AML-193 (cell line): ENCODE results near the gene TUBB8.
"Not testable (repeated sequence)": the region's sequence is repeated elsewhere in the genome, so short reads cannot be mapped to it uniquely, and the experiment has no call there.

Source experiments
- DNase-seq, 2 experiments: peaks; one replicate each; lab custom pipeline; 2025; lab: John Stamatoyannopoulos, UW

The TUBB8 gene

GRCh38 chr10:48996-49395, at the start of gene TUBB8:
TUBB8 (minus strand) TSS chr10:49296; CDS start chr10:49238, 58 bp downstream.
- no peak for DNase-seq

- DNase-seq, result no peak
Observed at GRCh38 chr10:96466-96865, 47.4 kb upstream of the TUBB8 start.

- DNase-seq, result no peak
Observed at GRCh38 chr10:95356-96115, 46.4 kb upstream of the TUBB8 start.

DNA sequence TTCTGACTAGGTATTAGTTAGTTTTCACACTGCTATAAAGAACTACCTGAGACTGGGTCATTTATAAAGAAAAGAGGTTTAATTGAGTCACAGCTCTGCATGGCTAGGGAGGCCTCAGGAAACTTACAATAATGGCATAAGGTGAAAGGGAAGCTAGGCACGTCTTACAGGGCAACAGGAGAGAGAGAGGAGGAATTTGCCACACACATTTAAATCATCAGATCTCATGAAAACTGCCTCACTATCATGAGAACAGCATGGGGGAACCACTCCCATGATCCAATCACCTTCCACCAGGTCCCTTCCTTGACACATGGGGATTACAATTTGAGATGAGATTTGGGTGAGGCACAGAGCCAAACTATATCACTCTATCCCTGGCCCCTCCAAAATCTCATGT, 45.5 kb upstream of the TUBB8 start:
- no peak for DNase-seq

GRCh38 chr10:92846-93245, 43.8 kb upstream of the TUBB8 start:
- no peak for DNase-seq

- DNase-seq, result no peak
Observed at GRCh38 chr10:92153-92552, 43.1 kb upstream of the TUBB8 start.

GRCh38 chr10:91313-91712, 42.2 kb upstream of the TUBB8 start:
- DNase-seq, result no peak

DNA sequence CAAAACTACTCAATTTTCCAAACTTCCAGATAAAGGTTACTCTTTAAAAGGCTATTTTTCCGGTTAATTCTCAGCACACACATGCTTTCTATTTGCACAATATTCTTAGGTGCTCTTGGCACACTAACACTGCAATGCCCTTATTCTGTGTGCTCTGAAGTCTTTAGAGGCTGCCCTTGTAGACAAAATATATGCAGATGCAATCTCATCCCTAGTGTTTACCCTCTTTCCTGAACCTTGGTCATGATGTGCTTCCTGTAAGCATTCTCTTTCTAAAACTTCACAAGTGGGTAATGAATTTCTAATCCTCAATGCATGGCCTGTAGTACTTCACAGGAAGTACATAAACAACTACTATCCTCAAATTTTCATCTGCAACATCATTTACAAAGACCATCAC, 41.1 kb upstream of the TUBB8 start:
- DNase-seq, result no peak

- no peak for DNase-seq
Observed at GRCh38 chr10:89248-89647, 40.2 kb upstream of the TUBB8 start.

- DNase-seq, result no peak
Observed at GRCh38 chr10:88253-88652, 39.2 kb upstream of the TUBB8 start.

DNA sequence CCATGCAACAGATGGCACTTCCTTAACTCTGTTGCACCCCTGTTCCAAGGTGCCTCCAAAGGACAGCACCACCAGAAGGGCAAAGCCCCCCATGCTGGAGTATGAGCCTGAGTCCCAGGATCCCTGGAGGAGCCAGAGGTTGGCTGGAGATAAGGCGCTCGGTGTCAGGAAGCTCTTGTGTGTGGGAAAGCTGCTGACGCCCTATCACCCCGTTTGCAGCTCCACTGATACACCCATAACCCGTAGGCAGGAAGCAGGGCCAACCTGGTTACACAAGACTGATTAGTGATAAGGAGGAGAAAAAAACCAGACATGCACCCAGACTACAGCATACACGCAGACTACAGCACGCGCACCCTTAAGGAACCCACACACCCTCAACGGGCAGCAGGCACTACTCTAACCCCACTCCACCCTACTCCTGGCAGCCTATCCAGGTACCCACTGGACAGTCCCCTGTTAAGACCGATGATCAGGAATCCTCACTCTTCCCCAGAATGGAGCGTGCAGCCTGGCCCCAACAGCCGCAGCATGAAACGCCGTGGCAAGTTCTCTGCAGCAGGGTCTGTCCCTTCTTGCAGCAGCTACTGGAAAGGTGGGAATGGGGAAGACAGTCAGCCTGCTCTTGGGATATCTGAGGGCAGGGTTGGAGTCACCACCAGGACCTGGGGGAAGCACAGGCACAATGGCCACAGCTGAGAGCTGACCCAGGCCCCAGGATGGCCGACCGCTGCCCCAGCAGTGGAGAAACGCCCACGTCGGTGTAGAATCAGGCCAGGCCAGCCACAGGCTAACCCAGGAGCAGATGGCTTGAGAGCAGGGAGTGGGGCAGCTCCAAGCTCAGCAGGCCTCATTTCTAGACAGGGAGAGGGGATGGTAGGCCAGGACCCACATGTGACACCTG, 38.3 kb upstream of the TUBB8 start:
- DNase-seq, result no peak

DNA sequence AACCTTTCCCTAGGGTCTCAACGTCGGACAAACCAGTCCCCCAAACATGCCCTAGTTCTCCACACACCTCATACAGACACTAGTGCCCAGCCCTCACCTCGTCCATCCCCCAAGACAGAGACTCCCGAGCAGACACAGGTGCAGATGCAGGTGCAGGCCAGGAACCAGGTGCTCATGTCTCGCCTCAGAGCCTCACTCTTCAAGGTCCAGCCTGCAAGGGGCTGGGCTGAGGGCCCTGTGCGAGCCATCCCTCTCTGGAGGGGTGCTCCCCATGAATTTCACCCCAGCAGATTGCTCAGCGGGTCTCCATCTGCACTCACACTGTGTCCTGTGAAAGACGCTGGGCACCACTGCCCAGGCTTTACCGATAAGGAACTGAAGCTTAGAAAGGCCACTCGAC, 36.9 kb upstream of the TUBB8 start:
- no peak for DNase-seq

DNA sequence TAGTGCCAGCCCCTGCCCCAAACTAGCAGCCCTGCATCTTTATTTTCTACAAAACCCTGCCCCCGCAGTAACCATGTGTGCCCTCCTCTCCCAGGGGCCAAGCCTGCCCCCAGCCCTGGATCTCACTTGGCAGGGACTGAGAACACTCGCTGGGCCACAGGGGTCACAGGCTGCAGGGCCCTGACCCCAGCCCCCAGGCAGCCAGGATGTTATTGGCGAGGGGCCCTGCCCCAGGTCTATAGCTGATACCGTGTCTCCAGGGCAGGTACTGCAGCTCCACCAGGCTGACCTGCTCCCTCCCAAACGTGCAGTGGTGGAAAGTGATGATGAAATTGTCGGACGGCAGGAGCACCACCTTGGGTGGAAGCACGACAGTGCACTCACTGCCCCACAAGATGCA, 35.9 kb upstream of the TUBB8 start:
- no peak for DNase-seq

GRCh38 chr10:83930-84530, 34.9 kb upstream of the TUBB8 start:
- DNase-seq, result no peak

- no peak for DNase-seq
Observed at GRCh38 chr10:80477-81105, 31.5 kb upstream of the TUBB8 start.

- no peak for DNase-seq
Observed at GRCh38 chr10:79532-80215, 30.6 kb upstream of the TUBB8 start.

GRCh38 chr10:78556-78955, 29.5 kb upstream of the TUBB8 start:
- DNase-seq, result no peak

DNA sequence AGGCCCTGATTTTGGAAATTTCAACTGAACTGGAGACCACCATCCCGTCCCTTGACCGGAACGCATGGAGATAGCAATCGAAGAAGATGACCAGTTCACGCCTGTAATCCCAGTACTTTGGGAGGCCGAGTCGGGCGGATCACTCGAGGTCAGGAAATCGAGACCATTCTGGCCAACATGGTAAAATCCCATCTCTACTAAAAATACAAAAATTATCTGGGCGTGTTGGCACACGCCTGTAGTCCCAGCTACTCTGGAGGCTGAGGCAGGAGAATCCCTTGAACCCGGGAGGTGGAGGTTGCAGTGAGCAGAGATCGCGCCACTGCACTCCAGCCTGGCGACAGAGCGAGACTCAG, 25.1 kb upstream of the TUBB8 start:
- DNase-seq, result not testable (repeated sequence)

DNA sequence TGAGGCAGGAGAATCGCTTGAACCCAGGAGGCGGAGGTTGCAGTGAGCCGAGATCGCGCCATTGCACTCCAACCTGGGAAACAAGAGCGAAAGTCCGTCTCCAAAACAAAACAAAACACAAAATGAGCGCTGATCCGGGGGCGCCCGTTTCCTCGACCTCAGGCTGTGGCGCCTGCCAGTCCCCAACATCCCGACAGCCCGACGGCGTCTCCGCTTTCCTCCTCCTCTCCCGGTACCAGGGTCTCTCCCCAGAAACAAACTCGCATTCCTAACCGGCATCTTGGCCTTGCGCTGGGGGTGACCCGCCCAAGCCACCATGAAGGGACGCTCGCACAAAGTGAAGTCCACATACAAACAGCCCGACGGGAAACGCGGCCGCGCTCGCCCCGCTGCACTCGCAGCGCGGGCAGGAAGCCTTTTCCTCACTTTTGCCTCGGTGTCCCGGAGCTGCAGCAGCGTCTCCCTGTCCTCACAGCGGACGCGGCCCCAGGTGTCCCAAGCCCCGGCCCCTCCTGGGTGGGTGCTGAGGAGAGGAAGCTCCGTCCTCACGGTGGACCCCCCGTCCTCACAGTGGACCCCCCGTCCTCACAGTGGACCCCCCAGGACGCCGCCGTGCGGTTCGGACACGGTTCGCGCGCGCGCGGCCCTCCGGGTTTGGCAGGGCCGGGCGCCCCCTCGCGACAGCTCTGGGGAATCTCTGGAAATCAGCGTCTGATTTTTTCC, 24.6 kb upstream of the TUBB8 start:
- not testable (repeated sequence) for DNase-seq

GRCh38 chr10:68156-68555, 19.1 kb upstream of the TUBB8 start:
- DNase-seq, result not testable (repeated sequence)

DNA sequence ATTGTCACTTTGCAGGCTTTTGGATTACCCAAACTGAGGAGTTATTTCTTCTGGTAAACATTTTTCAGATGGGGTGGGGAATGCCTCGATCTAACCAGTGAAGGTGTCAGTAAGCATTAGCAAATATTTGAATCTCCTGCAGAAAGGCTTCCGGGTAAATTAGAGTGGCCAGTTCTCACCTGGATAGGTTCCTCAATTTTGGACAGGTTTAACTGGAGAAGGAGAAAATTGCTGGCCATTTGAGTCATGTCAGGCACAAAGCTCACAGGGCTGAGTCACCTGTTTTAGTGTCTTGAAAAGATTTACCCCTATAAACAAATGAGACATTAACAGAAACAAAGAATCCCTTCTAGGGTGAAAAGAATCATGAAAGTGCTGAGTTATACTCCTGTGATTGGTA, 830 bp upstream of the TUBB8 start:
- not testable (repeated sequence) for DNase-seq
